DMS79 treated with DMSO at 0.1 percent for 48 hours (cell line): ENCODE data around the gene BRD1.

ENCODE experiments used
- DNase-seq: peaks from one replicate; lab custom pipeline; 2025; lab: John Stamatoyannopoulos, UW

BRD1 gene

DNA sequence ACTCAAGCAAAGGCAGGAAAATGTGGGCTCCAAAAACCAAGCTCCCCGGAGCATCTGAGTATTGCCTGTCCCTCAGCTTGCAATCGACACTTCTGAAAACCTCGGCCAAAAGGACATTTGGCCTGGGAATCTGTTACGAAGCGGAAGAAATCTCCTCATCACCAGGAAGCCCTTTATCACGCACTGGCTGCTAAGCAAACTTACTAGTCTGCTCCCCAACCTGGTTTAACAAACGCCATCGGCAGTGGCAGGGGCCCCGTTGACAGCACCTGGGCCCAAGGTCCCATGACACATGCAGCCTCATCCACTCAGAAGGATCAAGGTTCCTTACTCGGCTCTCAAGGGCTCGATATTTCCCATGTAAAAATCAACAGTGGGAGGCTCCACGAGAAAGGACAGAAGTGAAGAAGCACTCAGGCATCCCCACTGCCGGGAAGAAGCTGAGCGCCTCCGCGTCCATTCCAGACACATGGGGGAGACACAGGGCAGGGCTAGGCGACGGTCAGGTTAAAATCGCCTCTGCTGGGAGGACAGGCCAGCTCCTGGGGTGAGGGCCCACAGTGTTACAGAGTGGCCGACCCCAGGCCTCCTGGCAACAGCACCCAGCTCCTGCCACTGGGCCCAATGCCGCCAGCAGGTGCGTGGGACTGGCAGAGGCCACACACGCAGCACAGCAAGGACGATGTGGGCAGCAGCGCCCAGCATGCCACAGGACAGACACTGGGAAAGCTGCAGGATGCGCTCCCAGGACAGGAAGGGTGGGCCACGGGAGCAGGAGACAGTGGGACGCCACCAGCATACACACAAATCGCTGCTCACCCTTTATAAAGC, 27.1 kb downstream of the BRD1 start:
- no peak for DNase-seq

DNA sequence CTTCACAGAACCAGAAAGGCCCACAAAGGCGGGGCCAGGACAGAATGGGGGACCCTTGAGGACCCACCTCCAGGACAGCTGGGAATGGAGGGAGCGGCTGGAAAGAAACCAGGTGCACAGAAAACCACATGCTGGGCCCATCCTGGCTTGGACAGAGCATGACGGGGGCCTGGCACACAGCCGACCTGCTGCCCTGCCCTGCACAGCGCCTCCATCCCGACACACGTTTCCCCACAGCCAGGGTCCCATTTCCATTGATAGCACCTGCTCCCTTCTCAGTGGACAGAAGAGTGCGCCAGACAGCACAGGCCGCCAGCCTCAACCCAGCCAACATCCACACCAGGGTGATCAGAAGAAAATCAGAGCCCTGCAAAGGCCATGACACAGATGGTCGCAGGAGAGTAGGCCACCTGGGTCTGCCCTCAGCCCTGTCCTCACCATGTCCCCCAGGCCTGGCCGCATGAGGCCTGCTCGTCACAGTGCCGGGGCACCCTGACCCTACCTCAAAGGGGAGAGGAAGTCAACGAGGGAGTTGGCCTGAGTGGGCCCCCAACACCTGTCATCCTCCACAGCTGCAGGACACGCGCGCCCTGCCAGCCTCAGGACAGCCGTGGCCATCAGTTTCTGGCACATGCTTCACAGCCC, 28.1 kb downstream of the BRD1 start:
- no peak for DNase-seq

DNA sequence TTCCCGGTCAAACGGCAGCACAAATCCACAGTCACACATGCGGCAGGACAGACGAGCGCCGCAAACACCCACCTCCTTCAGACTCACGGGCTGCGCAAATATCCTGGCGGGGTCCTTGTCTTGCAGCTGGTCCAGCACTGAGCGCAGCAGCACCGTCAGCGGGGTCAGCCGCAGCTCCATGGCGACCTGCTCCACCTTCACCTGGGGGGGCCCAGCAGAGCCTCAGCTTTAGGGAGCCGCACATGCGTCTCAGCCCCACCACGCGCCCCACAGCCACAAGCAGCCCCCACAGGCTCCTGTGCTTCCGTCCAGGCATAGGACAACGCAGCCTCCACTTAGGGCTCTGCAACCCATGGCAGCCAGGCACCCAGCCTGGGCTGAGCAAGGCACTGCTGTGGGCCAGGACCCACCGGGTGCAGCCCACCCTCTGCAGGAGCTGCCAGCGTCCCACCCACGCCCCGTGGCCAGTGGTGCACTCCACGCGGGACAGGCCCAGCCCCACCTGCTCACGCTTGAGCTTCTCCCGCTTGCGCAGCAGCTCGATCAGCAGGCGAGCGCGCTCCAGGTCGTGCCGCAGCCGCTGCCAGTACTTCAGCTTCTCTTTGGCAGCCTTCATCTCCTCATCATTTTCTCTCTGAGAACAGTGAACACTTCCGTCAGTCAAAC, 29.1 kb downstream of the BRD1 start:
- no peak for DNase-seq

DNA sequence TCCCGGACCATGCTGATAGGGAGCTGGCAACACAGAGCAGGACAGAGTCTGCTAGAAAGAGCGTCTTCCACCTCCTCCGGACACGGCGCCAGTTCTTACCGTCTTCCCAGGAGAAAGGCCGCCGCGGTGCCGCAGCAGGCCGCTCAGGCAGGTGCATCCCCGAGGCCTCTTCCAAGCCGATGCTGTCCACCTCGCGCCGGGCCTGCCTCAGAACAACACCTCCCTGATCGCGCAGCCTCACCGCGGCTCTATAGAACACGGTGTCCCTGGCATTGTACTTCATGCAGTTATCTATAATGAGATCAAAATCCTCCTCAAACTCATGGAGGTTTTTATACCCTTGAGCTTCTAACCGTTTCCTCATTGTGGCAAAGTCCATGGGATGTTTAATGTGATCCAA, 30.0 kb downstream of the BRD1 start:
- no peak for DNase-seq

DNA sequence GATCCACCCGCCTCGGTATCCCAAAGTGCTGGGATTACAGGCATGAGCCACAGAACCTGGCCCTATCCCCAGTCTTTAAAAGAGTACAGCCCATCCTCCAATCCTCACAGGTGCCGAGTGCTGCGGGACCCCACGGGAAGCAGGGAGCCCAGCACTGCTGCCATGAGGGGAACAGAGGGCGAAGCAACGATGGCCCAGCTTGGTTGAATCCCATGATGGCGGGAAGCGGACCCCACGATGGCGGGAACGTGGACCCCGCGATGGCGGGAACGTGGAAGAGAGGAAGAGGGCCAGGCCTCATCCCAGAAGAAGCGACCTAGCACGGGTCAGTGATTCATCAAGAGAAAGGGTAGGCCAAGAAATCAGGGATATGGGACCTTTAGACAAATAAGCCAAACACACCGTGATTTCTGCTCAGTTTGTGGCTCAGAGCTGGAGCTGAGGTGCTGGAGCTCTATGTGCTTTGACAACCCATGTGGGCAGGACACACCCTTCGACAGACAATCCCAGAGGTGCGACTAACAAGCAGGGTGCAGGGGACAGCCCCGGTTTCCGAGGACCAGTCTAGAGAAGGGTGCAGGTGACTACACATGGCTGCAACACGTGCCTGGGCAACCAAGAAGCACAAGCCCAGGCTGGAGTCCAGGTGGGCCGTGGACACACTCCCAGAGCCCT, 30.9 kb downstream of the BRD1 start:
- no peak for DNase-seq

DNA sequence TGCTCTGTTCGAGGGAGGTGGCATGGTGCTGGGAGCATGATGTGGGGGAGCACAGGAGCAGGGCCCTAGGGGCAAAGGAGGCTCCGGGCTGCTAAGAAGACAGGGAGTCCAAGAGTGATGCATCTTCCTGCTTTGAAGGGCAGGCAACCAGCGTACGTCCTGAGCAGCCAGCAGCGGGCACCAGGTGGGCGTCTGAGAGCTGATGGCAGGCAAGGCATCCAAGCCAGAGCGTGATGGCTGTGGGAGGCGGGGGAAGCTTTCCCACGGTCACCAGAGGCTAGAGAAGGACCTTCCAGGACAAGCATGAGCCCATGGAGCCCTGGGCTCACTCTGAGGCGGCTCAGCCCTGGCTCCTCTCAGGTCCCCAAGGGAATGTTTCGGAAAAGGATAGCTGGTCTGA, 32.2 kb downstream of the BRD1 start:
- no peak for DNase-seq

DNA sequence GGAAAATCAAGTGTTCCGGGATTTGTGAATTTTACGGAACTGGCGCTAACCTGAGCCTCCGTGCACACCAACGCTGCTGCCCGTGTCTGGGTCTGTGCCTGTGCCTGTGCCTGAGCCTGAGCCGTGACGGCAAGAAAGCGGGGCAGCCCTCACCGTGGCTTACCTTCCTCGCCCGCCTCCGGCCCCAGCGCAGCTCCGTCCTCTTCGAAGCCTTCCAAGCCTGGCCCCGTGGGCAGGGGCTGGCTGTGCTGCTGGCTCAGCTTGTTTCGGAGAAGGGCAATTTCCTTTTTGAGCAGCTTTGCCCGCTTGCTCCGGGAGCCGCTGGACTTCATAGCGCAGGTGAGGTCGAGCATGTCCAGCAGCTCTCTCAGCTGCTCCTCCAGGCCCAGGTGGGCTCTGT, 33.8 kb downstream of the BRD1 start:
- no peak for DNase-seq

DNA sequence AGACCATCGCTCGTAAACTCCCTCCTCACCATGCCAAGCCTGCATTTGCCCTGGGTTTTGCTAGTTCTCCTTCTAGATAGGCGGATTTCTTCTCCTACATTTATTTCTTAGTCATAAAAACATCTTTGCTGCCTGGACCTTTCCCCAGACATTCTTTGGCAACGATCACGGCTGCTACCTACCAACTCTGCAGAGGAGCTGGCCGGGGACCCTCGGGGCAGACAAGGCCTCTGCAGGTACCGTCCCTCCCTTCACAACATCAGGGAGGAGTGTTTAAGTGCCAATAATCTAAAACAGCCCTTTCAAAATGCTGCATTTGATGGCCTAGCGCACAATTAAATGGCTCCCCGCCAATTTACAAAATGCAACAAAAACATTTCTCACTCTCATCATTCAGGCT, 34.4 kb downstream of the BRD1 start:
- DNase-seq, result peak; percentile 33

DNA sequence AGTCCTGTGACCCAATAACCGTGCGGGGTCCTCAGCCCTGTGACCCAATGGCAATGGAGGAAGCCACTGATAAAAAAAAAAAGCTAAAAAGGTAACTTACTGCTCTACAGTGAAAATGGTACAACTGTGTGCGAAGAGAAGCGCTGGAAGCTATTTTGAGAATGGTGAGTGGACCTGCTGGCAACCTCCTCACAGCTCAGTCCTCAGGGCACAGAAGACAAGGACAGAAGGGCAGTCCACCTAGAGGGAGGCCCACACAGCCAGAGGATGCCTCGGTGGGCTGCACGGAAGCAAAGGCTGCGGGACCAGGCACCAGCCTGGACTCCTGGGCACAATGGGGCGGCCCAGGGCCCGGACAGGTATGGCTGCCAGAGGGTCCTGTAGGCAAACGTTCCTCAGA, 35.6 kb downstream of the BRD1 start:
- no peak for DNase-seq

DNA sequence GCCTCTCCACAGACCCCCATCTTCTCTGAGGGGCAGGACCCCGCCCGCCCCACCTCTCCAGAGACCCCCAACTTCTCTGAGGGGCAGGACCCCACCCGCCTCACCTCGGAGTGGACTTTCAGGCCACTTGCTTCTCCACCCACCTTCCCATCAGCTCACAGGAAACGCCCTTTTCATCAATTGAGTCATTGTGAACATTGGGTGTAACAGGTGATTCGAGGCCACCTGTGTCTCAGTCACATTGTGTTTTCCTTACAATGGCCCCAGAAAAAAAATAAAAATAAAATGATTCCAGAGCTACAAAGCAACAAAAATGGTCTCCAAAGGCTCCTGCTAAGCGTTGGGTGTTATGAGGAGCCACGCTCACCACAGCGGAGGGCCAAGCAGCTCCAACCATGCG, 36.0 kb downstream of the BRD1 start:
- DNase-seq, result no peak

DNA sequence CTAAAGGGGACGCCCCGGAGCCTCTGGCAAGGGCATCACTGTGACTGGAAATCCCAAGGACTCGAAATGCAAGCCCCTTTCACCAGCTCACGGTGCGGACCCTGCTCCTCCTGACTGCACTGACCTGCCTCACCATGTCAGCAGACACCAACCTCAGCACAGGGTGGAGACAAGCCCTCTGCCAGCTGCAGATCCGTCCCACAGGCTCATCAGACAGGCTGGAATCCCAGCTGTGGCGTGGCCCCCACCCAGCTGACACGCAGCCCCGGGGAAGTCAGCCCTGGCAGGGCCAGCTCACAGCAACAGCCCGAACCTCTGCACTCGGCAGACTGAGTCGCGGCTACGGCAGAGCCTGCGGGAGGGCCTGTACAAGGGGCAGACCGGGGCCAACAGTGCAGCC, 36.8 kb downstream of the BRD1 start:
- DNase-seq, result no peak

DNA sequence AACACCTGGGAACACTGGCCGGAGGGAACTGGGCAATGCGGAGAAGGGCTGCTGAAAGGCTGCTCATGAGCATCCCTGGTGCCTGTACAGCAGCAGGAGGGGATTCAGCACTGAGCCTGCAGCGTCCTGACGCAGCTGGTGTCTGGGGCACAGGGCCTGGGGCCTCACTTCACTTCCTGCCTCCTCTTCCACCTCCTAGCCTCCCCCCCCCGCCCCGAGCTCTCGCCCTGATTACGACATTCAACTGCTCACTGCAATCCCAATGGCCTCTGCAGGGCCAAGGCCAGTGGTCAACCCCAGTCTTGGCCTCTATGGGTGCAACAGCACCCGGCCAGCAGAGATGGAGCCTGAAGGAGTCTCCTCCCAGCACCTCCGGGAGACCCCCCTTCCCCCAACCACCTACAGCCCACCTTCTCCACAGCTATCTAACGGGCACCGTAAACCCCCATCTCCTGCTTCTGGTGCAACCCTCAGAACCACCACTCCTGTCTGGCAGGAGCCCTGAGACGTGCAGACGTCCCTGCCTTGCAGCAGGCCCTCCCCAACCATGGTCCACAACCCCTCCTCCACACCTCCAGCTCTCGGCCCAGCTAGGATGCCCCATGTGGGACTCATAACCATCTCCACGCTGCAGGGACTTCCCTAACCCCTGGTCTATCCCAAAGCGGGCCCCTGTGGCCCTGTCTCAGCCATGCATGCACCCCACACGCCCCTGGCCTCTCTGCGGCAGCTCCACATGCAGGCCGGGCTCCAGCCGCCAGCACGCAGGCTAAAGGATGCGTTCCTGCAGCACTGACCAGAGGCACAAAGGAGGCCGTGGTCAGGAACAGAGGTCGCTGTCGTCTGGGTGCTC, 38.2 kb downstream of the BRD1 start:
- no peak for DNase-seq

DNA sequence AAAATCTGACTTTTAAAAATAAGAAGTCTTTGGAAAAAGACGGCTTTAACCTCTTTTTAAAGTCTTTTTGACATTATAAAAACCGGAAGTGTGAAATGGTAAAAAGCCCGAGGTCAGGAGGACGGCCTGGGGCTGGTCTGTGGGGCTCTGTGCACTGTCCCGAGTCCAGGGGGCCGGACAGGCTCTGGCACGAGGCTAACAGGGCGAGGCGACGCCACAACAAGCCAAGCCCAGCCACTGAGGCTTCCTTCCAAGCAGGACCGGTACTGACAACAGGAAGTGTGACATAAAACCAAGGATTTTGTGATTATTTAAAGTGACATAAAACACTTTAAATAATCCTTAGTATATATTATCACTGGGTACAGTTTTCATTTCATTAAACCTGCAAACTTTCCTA, 39.2 kb downstream of the BRD1 start:
- DNase-seq, result no peak

DNA sequence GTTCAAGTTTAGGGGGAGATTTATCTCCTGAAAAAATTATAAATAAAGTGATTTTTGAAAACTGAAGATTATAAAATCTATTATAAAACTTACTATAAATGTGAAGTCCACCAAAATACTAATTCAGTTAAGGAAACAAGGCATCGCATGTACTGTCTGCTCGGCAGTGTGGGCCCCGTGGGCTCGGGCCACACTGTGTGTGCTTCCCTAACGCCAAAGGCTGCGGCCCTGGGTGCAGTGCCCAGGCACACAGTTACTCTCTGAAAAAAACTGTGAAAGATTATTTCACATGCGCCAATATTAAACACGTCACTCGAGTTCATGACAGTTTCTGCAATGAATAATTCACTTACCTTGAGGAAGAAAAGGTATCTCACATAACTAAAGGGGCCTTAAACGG, 39.8 kb downstream of the BRD1 start:
- DNase-seq, result no peak

DNA sequence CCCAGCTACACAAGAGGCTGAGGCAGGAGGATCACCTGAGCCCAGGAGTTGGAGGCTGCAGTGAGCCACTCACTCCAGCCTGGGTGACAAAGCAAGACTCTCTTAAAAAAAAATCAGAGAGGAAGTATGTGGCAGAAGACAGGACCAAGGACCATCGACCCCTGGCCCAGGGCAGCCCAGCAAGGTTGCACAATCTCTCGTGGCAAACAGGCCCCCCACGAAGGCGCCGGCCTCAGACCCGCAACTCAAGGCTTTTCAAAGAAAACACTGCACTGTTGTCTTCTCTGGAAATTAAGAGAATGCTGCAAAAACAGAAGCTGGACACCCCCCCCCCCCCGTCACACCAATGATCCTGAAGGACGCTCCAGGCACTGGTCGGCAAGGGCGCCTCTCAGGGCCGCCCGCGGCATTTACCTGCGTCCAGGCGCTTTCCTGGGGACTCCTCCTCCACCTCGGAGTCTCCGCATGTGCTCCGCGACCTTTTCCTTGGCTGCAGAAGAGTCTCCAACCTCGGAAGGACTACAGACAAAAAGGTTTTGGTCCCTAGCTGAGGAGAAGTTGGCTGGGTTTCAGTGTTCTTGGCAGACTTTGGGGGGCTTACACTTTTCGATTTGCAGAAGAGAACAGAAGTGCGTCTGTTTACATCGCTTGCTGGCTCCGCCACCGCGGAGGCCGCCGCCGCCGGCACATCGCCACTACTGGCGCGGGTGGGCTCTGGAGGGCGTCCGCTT, 40.5 kb downstream of the BRD1 start:
- no peak for DNase-seq

DNA sequence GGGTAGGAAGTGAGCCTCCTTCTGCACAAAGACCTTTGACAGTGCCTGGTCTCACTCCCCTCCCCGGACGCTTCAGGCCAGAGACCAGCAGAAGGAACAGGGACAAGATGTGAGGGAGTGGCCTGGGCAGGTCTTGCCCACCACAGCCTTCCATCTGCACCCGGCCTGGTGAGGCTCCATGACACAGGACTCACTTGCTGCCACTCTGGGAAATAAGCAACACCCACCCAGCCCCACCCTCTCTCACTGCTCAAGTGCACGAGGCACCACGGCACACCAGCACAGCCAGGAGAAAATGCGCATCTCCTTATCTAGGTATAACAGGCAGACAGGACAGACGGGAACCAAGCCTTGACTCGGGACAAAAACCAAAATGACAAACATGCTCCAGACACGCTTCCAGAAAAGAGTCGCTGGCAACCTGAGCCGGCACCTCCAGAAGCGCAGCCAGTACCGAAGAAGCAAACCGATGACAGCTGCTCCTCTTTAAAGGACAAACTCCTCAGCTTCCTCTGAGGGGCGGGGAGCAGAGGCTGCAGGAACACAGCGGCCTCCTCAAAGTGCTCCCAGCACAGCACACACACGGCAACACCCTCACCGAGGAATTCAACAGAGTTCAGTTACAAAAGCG, 41.7 kb downstream of the BRD1 start:
- no peak for DNase-seq

DNA sequence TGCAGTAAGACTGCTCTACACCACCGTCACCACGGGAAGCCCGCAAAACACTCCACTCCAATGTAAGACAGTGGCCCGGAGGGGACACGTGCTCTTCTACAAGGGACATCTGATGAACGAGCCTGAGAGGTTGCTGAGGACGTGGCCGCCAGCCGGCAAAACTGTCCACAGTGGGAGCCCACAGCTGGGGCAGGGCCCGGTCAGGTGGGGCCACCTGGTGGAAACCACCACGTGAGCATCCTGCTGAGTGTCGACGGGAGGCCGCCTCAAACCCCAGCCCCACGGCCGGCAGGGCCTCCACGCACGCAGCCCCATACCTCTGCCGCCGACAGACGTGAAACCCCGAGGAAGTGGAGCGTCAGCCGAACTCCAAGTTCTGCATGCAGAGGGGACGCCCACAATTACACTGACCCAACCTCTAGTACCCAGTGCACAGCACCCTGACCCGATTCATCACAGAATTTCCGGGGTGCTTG, 42.6 kb downstream of the BRD1 start:
- DNase-seq, result no peak

DNA sequence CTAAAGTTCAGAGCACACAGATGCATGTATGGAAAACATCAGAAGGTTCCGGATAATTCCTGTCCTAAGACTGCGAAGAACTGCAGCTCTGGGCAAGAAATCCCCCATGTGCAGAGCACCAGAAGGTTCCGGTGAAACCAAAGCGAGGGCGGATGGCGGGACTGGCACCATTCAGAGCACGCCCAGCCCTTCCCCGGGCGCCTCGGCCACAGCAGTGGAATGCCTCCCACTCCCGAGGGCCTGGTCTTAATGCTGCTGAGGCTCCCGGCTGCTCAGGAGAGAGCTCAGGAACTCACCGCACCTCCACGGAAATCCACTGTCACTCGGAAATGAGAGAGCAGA, 43.1 kb downstream of the BRD1 start:
- no peak for DNase-seq

DNA sequence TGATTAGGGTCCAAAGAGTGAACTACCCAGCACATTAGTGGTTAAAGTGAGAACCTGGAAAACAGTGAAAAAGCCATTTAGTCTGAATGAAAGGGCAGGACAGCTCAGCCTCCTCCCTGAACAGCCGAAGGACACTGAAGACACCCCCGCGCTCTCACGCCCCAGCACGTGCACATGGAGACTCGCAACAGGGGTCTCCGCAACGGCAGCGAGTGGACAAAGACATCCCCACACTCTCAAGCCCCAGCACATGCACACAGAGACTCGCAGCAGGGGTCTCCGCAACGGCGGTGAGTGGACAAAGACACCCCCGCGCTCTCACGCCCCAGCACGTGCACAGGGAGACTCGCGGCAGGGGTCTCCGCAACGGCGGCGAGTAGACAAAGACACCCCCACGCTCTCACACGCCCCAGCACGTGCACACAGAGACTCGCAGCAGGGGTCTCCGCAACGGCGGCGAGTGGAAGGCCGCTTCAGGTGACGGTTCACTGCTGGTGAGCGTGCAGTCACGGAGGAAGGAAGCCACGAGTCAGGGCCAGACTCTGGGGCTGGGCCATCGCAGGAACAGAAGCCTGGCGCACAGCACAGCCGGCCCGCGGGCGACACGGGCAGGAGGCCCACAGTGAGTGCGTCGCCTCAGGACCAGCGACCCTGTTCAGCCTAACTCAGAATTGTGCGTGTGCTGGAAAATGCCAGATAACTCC, 43.6 kb downstream of the BRD1 start:
- no peak for DNase-seq
